GM19023 (cell line): ENCODE data around the gene BTBD17.

Experiments
- ATAC-seq: cut with Tn5 transposase; IDR thresholded peaks from one replicate; pipeline ENCODE4 v1.9.1; 2021; ENCODE audit warnings: mild to moderate bottlenecking, moderate library complexity; ENCODE audit not compliant: unreplicated experiment

Gene BTBD17

DNA sequence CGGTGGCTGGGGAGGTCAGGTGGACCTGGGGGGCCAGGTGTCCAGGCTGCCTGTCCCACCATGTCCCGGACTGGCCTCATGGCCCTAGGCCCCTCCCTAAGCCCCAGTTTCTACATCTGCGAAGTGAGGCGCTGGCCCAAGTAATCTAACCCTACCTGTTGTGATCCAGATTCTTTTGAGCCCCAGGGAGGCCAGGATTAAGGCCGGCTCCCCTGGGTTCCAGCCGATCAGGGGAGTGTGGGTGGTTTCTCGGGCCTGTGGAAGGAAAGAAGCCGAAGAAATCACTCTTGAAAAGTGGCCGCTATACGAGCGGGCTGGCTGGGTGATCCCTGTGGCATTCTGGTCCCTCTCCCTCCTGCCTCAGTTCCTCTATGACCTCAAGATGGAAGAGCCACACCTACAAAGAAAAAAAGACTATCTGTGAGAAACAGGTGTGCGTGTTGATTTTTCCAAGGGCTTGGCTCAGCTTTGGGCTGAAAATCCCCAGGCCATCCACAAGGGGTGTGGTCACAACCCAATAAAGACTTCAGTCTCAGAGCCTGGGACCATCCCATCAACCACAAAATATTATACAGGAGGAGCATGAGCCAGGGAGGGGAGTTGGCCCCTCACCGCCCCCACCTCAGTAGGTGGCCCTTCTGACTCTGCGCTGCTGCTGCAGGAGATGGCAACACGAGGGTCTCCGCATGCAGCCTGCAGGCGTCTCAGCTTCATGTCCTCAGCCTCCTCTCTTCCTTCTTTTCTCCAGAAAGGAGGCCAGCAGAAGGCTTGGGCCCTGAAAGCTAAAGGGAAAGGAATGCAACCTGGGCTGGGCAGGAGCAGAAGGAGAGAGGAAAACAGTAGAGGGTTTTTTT, 25.9 kb upstream of the BTBD17 start:
- no peak for ATAC-seq

DNA sequence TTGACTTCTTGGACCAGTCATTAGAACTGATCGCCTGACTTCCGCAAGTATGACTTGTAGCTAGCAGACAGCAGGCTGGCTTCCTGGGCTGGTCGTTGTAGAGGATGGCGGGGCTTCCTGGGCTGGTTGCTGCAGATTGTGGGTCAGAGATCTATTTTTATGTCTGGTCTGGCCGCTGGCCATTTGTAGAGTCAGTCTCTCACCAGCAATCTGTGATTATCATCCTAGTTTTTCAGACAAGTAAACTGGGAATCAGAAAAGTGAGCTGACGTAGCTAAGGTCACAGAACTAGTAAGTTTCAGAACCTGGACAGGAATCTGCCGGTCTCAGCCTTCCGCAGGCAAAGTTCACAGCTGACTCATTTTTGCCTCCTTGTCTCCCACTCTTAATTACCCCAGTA, 24.7 kb upstream of the BTBD17 start:
- ATAC-seq = no peak

DNA sequence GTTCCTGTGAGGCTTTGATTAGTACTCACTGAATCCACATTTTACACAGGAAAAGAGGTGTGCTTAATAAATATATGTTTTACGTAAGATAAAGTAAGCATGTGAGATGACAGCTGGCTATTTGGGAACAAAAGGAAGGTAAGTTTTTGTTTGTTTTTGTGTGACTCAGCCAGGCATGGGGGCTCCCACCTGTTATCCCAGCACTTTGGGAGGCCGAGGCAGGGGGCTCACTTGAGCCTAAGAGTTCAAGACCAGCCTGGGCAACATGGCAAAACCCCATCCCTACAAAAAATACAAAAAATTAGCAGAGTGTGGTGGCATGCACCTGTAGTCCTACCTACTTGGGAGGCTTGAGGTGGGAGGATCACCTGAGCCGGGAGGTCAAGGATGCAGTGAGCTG, 23.5 kb upstream of the BTBD17 start:
- no peak for ATAC-seq

DNA sequence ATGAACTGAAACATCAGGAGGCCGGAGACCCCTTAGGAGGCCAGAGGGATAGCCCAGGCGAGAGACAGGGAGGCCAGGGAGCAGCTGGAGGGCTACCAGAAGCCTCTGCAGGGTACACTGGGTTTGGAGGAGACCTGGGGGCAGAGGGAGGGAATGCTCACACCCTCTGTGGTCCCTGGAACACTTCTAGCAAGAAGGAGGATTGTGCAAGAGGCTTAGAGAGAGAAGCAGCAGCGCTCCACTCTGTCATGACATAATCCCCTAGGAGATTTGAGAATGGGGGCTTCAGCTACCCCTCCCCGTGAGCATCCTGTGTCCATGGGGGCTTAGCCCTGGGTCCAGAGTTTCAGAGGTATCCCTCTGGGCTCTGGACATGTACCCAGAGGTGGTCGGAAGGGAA, 21.5 kb upstream of the BTBD17 start:
- ATAC-seq = no peak

DNA sequence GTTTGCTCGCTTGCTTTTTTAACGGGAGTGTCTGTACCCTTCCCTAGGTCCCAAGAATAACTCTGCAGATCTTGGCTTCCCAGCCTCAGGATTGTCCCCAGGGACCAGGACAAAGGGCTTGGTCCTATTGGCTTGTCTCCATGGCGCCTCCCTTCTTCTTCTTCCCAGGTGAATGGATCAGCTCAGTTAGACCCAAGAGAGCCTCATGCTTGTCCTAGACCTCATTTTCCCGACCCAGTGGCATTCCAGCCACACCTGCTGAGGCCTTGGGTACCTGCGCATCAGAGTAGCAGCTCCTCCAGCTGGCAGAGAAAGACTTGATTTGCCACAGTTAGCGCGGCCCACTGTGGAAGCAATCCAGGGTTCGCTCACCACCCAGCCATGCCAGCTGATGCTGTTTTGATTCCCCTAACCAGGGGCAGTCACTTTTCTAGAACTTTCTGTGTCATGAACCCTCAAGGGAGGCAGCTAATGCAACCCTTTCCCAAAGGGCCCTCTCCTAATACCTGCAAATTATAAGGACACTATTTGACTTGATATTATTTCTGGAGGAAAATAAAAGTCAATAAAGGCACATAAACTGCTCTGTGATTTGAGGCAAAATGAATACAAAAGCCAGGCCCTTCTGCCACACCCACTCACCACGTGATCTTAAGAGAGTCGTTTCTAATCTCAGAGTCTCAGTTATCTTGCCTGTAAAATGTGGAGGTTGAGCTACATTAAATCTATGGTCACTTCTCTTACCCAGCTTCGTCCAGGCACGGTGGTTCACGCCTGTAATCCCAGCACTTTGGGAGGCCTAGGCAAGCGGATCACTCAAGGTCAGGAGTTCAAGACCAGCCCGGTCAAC, 19.5 kb upstream of the BTBD17 start:
- no peak for ATAC-seq

DNA sequence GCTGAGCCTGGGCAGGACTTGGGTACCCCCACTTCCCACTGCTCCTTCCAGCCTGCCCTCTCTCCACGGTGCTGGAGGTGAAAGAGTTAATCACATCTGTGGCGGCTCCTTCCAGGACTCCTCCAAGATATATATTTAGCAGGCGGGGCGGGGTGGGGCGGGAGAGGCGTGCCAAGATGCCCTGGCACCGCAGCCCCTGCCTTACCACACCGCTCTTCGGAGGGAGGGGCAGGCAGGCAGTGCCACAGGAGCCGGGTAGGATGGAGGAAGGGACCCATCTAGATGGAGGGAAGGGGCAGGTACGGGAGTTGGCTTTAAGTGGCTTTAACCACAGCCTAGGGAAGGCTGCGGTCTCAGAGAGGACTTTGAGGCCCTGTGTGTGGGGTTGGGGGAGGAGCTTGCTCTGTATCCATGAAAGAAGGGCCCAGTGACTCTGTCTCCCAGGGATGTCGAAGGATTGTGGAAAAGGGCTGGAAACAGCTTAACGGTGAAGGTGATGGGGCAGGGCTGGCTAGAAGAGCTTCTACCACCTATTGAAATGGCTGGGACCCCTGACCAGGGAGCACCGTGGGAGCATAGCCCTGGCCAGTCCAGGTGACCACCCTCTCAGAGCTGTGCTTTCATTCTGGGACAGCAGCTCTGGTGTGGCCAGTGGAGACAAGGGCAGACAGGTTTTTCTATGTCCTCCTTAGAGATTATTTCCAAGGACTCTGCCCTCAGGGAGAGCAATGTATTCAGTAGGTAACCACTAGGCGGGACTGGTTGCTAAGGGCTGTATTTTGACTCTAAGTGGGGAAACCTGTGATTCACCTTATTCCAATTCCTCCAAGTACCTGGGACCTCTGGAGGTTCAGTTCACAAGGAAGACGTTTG, 18.7 kb upstream of the BTBD17 start:
- no peak for ATAC-seq

DNA sequence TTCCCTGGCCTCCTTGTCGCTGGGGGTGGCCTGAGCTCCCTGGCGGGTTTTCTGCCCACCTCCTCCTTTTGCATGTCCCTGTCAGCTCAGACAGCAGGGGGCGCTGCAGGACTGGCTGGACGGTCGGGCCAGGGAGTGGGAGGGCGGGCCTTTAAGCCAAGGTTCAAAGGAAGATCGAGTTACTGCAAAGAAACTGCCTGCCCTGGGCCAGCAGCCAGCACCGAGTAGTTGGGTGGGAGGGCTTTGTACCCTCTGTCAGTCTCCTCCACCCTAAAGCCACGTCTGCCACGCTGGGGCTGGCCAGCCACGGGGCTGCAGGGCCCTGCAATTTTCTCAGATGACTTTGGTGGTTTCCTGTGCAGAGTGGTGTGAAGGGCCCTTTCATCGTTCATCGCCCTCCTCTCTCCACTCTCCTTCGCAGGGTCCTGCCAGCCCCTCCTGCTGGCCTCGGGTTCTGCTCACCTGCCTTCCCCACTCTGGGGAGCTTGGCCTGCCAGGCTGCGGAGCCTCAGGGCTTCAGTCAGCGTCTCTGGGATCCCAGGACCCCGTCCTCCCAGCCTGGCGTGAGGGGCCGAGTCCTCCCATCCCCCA, 17.9 kb upstream of the BTBD17 start:
- ATAC-seq = peak; percentile 63

DNA sequence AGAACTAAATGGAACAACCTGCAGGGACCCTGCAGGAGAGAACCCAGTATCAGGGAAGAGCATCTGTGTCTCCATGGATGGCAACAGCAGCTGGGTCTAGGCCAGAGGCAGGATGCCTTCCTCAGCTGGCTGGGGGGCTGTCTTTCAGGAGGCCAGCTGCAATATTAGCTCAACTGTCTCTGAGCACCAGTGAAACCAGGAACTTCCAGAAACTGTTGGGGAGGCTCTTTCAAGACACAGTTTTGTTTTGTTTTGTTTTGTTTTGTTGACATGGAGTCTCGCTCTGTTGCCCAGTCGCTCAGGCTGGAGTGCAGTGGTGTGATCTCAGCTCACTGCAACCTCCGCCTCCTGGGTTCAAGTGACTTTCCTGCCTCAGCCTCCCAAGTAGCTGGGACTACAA, 13.2 kb upstream of the BTBD17 start:
- ATAC-seq = no peak

DNA sequence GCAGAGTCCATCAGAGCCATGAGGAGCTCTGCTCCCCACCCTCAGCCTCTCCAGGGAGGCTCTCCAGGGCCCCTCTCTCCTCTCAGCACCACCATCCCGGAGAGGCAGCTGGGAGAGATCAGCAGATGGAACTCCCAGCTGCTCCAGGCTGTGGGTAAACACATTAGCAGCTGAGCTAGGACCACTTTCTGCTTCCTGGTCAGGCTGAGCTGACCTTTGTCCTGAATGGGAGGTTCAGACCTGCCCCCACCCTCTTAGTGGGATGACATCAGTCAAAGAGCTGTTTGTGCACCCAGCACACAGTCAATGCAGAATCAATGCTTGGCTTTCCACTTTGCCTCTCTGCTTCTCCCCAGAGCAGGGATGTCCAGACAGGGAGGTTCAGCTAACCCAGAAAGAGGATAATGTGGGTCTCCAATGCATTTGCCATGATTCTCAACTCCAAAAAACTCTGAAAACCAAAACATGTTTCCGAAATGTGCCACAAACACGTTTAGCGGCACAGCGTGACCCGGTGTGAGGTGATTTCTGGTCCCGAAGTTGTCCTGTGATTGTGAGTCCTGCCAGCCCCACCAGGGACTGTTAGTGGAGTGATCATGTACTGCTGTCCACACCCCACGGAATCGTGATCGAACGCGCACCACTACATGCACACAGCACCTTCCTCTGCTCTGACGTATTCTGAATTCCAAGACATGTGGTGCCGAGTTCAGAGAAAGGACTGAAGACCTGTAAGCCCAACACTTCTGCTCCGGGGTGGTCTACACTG, 12.4 kb upstream of the BTBD17 start:
- no peak for ATAC-seq

DNA sequence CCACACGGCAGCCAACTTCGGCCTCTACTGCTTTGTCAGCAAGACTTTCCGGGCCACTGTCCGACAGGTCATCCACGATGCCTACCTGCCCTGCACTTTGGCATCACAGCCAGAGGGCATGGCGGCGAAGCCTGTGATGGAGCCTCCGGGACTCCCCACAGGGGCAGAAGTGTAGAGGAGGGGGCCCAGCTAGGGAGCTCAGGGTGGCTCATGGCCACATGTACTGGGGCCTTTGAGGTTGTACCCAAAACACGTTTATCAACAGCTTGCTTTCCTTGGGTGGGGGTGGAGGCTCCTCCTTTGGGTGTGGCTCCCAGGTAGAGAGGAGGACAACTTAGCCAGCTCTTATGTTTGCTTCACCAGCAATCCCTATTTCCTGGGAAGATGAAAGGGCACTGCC, 10.8 kb upstream of the BTBD17 start:
- ATAC-seq = no peak

DNA sequence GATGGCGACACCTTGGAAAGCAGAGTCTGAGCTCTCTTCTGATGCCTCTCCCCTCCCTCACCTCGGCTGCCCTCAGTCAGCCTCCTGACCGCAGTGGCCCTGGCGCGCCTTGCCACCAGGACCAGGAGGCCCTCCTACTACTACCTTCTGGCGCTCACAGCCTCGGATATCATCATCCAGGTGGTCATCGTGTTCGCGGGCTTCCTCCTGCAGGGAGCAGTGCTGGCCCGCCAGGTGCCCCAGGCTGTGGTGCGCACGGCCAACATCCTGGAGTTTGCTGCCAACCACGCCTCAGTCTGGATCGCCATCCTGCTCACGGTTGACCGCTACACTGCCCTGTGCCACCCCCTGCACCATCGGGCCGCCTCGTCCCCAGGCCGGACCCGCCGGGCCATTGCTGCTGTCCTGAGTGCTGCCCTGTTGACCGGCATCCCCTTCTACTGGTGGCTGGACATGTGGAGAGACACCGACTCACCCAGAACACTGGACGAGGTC, 10.0 kb upstream of the BTBD17 start:
- no peak for ATAC-seq

DNA sequence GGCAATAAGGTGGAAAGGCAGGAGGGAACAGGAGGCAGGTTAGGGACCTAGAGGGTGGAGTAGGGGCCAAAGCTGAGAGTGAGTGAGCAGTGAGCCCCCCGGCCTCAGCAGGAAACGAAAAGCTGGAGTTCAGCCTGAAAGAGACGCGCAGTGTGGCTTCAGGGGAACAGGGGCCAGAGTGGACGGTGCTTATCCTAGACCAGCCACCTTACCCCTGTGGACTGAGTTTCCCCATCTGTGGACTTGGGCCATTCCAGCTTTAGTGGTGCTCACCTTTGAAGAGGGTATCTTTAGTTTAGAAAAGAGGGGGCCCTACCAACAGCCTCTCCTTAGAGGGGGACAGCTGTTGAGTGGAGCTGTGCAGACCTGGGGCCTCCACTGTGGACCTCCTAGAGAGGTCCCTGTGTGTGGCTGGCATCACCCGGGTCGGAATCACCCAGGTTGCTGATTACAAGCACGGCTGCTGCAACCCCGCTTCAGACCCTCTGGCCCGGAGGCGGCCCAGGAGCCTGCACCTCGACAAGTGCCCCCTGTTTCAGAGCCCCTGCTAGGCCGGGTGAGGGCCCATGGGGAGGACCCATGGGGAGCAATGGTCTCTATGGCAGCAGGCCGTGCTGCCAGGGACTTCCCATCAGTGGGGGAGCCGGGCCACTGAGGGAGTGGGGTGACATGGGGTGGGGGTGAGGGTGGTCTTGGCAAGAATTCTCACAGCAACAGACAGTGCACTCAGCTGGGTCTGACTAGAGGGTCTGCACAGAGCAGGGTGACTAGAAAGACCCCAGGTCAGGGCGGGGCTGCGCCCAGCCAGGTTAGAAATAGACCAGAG, 8.2 kb upstream of the BTBD17 start:
- no peak for ATAC-seq

DNA sequence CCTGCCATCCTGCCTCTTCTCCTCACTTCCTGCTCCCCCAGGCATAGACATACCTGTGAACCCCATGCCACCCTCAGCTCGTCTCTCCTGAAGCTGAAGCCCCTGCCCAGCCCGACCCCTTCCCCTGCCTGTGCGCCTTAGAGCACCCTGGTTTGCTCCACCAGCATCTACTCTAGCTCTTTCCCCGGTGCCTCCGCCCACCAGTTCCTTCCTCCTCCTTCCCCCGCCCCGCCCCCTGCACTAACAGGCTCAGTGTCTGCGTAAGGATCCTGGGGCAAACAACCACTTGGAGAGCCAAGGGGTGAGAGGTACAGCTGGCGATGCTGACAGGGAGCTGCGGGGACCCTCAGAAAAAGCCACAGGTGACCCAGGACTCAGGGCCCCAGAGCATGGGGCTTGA, 7.6 kb upstream of the BTBD17 start:
- no peak for ATAC-seq

DNA sequence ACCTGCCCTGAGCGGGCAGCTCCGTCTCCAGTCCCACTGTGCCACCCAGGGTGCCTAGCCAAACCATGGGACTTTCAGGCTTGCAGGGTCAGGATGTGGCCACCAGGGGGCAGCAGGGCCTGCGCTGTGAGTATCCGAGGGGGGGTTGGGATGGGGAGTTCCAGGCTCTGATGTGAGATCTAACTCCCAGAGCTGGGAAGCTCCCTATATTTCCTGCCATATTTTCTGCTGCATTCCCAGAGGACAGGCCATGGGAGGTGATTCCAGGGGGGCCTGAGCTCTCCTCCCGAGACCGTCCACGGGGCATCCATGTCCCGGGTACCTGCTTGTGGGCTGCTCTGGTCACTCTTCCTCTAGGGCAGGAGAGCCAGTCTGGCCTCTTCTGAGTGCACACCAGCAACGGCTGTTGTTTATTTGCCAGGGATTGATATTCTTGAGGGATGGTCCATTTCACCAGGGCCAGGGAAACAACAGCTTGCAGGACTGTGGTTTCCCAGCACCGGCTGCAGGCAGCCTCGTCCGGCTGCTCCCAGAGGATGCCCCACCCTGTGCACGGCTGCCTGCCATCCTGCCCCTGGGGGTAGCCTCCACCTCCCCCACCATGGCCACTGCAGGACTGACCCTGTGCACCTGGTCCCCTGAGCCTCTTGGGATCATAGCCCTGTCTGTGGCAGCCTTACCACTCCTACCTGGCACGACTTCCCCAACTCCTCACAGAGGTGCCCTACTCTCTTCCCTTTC, 6.8 kb upstream of the BTBD17 start:
- no peak for ATAC-seq

DNA sequence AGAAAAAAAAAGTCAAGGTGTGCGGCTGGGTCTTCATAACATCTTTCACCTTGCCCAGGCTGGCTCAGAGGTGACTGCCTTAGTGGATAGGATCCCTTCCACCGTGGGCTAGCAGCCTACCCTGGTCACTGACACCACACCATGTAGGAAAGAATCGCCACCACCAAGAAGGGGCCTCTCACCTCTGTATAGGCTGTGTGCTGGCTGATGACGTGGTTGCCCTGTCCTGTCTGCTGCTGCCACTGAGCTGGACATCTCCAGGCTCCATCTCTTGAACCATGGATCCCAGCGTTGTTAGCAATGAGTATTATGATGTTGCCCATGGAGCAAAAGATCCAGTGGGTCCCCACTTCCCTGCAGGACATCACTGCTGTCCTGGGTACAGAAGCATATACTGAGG, 5.5 kb upstream of the BTBD17 start, which contains the start of gene GPR142:
GPR142 (plus strand) TSS at position 301 of the 400 bp plus-strand sequence. CDS start 2,035 bp downstream, outside the sequence.
- no peak for ATAC-seq

DNA sequence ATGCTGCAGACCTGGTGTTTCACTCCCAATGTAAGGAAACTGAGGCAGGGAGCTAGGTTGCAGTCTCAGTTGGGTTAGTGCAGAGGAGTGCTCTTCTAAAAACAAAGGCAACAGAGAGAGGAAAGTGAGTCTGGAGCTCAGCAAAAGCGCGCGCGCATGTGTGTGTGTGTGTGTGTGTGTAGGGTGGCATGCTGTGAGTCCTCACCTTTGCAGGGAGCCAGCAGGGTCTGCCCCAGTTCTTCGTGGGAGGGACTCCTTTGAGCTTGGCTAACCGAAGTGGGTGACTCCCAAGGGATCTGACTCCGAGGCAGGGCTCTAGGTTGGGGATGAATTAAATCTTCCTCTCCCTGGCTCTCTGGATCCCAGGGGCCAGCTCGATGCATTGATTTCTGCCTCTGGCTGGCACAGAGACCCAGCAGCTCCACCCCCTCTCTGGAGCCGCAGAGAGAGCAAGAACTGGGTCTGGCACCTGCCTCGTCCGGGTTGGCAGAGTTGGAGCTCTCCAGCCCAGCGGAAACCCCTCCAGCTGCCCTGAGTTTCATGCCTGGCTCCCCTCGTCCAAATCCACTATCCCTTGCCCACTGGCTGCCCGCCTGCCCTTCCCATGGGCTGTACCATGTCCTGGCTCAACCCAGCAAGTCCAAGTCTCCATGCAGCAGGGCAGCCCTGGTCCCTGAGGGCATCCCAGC, 1.3 kb upstream of the BTBD17 start:
- ATAC-seq = no peak

DNA sequence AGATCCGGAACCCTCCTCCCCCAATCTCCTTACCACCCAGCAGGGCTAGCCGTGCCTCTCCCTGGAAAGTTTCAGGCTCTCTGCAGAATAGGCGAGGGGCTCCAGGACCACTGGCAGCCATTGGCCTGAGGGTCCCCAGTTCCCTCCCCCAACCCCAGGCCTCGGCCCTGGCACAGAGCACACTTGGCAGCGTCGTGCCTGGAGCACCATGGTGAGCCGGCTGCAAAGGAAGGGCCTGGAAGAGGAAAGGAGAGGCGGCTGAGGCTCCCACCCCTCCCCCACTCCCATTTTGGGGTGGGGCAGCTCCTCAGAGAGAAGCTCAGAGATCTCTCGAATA, 369 bp upstream of the BTBD17 start:
- no peak for ATAC-seq

DNA sequence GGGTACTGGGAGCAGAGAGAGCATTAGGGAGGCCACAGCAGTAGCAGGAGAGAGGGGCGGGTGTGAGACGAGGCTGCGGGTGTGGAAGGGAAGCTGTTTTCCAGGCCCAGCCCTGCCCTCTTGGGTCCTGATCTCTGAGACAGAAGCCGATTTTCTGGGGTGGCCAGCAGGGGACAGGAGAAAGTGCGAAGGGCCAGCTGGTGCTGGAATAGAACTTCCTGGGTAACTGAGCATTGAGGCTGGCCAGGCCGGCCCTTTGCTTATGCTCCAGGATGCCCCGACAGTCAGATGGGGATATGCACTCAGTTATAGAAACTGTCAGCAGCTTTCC, 804 bp downstream of the BTBD17 start:
- ATAC-seq = no peak
